ENCODE data around the gene CDC5L. TPM values are rescaled to one million over a fixed set of nuclear protein-coding genes. Genes with fewer than 3 reads are reported as not detected.

CDC5L gene
- total RNA-seq, 1 donor from 2014 or later: 18.2 TPM

DNA sequence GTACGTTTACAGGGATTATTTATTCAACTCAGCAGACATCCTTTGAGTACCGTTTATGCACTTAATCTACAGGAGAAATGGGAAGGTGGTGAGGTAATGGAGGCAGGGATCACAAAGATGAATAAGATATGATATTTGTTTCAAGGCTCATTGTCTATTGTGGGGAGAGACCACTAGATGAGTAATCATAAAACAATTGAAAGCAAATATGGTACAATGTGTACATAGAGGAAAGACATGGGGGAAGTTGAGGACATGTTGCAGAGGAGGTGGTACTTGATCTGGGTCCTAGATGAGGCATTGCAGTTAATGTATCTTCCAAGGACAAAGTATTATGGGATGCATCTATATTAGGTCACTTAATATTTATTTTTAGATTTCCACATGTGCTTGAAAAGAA lies 13.7 kb upstream of the CDC5L start:
- H3K36me3 ChIP-seq (ENCODE audit: insufficient read depth, low read length): no peaks in the 10 kb centered on the region
- no peaks in the 10 kb centered on the region for H3K79me2 ChIP-seq (ENCODE audit: insufficient read depth, low read length)
- FAIRE-seq (no peak), DNase-seq (ENCODE audit: low read depth) (no peak)
- Mint-ChIP-seq H3K27me3 (ENCODE audit: low read depth, unreplicated experiment) (peaks cover 3% of the 10 kb centered on the region), H3K4me1 (ENCODE audit: low read depth, unreplicated experiment) (no peaks in the 10 kb centered on the region), H3K9me3 (ENCODE audit: unreplicated experiment) (no peaks in the 10 kb centered on the region), H3K27ac (ENCODE audit: unreplicated experiment) (no peak overlapping the region), H3K4me3 (ENCODE audit: unreplicated experiment) (no peak overlapping the region), H3K36me3 (ENCODE audit: low read depth, unreplicated experiment) (peaks cover 2% of the 10 kb centered on the region)
- peaks cover 12% of the 10 kb centered on the region for H3K27me3 ChIP-seq (ENCODE audit: insufficient read depth, low read length)
- no peaks in the 10 kb centered on the region for H3K9me3 ChIP-seq (ENCODE audit: insufficient read depth, low read depth, low read length)
- no peaks in the 10 kb centered on the region for H4K20me1 ChIP-seq (ENCODE audit: insufficient read depth, low read length)
- no peak overlapping the region for H3K9ac ChIP-seq (ENCODE audit: low read length)
- H3K4me1 ChIP-seq (ENCODE audit: insufficient read depth, low read length): no peaks in the 10 kb centered on the region
- no peak overlapping the region for H2AFZ ChIP-seq (ENCODE audit: low read depth, low read length)
- H3K27ac ChIP-seq (ENCODE audit: low read depth, low read length): no peak overlapping the region
- H3K4me3 ChIP-seq (ENCODE audit: insufficient read depth, low read depth, low read length): no peak overlapping the region
- no peak overlapping the region for H3K4me2 ChIP-seq (ENCODE audit: low read length)
- TF ChIP-seq EZH2 (IDR thresholded peaks at IDR 0.05; ENCODE audit: insufficient read depth, low read length): no peak
- TF ChIP-seq, protein P1, sequence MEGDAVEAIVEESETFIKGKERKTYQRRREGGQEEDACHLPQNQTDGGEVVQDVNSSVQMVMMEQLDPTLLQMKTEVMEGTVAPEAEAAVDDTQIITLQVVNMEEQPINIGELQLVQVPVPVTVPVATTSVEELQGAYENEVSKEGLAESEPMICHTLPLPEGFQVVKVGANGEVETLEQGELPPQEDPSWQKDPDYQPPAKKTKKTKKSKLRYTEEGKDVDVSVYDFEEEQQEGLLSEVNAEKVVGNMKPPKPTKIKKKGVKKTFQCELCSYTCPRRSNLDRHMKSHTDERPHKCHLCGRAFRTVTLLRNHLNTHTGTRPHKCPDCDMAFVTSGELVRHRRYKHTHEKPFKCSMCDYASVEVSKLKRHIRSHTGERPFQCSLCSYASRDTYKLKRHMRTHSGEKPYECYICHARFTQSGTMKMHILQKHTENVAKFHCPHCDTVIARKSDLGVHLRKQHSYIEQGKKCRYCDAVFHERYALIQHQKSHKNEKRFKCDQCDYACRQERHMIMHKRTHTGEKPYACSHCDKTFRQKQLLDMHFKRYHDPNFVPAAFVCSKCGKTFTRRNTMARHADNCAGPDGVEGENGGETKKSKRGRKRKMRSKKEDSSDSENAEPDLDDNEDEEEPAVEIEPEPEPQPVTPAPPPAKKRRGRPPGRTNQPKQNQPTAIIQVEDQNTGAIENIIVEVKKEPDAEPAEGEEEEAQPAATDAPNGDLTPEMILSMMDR (IDR thresholded peaks at IDR 0.05; ENCODE audit: insufficient read depth, low read depth, low read length): no peak

DNA sequence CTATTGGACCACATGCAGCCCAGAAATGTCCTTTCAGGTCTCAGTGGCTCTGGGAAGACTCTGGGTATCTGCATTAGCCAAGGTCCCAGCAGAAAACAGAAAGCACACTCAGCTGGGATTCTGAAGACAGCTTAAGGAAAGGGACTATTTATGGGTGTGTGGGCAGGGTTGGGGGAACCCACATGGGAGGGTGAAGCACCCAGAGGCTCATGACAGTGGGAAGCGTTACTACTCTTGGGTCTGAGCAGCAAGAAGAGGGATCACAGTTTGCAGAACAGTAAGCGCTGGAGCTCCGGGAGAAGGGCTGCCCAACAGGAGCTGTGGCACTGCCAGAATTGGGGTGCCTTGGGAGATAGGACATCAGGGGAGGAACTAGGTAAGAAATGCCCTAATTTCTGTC lies 12.4 kb upstream of the CDC5L start:
- Histone ChIP-seq H3K4me1 (ENCODE audit: insufficient read depth, low read length) (no peaks in the 10 kb centered on the region), H3K79me2 (ENCODE audit: insufficient read depth, low read length) (no peaks in the 10 kb centered on the region), H3K4me3 (ENCODE audit: insufficient read depth, low read depth, low read length) (no peak overlapping the region), H3K27ac (ENCODE audit: low read depth, low read length) (no peak overlapping the region), H3K9ac (ENCODE audit: low read length) (no peak overlapping the region), H3K9me3 (ENCODE audit: insufficient read depth, low read depth, low read length) (no peaks in the 10 kb centered on the region), H4K20me1 (ENCODE audit: insufficient read depth, low read length) (no peaks in the 10 kb centered on the region), H3K4me2 (ENCODE audit: low read length) (no peak overlapping the region), H3K27me3 (ENCODE audit: insufficient read depth, low read length) (peaks cover 15% of the 10 kb centered on the region), H2AFZ (ENCODE audit: low read depth, low read length) (no peak overlapping the region), H3K36me3 (ENCODE audit: insufficient read depth, low read length) (no peaks in the 10 kb centered on the region)
- Mint-ChIP-seq H3K9me3 (ENCODE audit: unreplicated experiment) (no peaks in the 10 kb centered on the region), H3K27me3 (ENCODE audit: low read depth, unreplicated experiment) (peaks cover 3% of the 10 kb centered on the region), H3K4me3 (ENCODE audit: unreplicated experiment) (no peak overlapping the region), H3K27ac (ENCODE audit: unreplicated experiment) (no peak overlapping the region), H3K36me3 (ENCODE audit: low read depth, unreplicated experiment) (peaks cover 2% of the 10 kb centered on the region), H3K4me1 (ENCODE audit: low read depth, unreplicated experiment) (no peaks in the 10 kb centered on the region)
- DNase-seq (ENCODE audit: low read depth): no peak
- TF ChIP-seq, protein P1 (IDR thresholded peaks at IDR 0.05; ENCODE audit: insufficient read depth, low read depth, low read length): no peak
- TF ChIP-seq EZH2 (IDR thresholded peaks at IDR 0.05; ENCODE audit: insufficient read depth, low read length): no peak
- FAIRE-seq: no peak

DNA sequence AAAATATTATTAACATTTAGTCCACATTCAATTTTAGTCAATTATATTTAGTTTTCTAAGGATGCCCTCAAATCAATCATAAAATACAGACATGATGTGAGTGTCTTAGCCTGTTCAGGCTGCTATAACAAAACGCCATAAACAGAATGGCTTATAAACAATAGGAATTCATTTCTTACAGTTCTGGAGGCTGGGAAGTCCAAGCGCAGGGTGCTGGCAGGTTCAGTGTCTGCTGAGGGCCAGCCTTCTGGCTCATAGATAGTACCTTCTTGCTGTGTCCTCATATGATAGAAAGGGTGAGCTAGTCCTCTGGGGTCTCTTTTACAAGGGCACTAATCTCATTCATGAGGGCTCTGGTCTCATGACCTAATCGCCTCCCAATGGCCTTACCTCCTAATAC lies 10.0 kb upstream of the CDC5L start:
- peaks cover 3% of the 10 kb centered on the region for H3K27me3 Mint-ChIP-seq (ENCODE audit: low read depth, unreplicated experiment)
- Histone ChIP-seq H3K9ac (ENCODE audit: low read length) (no peak overlapping the region), H3K4me3 (ENCODE audit: insufficient read depth, low read depth, low read length) (no peak overlapping the region), H3K79me2 (ENCODE audit: insufficient read depth, low read length) (no peaks in the 10 kb centered on the region), H3K9me3 (ENCODE audit: insufficient read depth, low read depth, low read length) (no peaks in the 10 kb centered on the region), H3K4me2 (ENCODE audit: low read length) (no peak overlapping the region), H3K27me3 (ENCODE audit: insufficient read depth, low read length) (peaks cover 15% of the 10 kb centered on the region), H4K20me1 (ENCODE audit: insufficient read depth, low read length) (no peaks in the 10 kb centered on the region), H2AFZ (ENCODE audit: low read depth, low read length) (no peak overlapping the region), H3K36me3 (ENCODE audit: insufficient read depth, low read length) (no peaks in the 10 kb centered on the region), H3K27ac (ENCODE audit: low read depth, low read length) (no peak overlapping the region), H3K4me1 (ENCODE audit: insufficient read depth, low read length) (no peaks in the 10 kb centered on the region)
- no peak for TF ChIP-seq EZH2 (IDR thresholded peaks at IDR 0.05; ENCODE audit: insufficient read depth, low read length)
- no peak for FAIRE-seq
- no peak for DNase-seq (ENCODE audit: low read depth)
- H3K9me3 Mint-ChIP-seq (ENCODE audit: unreplicated experiment): no peaks in the 10 kb centered on the region
- H3K4me3 Mint-ChIP-seq (ENCODE audit: unreplicated experiment): no peak overlapping the region
- no peak overlapping the region for H3K27ac Mint-ChIP-seq (ENCODE audit: unreplicated experiment)
- no peaks in the 10 kb centered on the region for H3K4me1 Mint-ChIP-seq (ENCODE audit: low read depth, unreplicated experiment)
- H3K36me3 Mint-ChIP-seq (ENCODE audit: low read depth, unreplicated experiment): peaks cover 2% of the 10 kb centered on the region
